GM18505 (cell line): ENCODE measurements around the gene PKP4.
"Not testable (repeated sequence)": the region's sequence is repeated elsewhere in the genome, so short reads cannot be mapped to it uniquely, and the experiment has no call there.

Experiments
- ATAC-seq: cut with Tn5 transposase; IDR thresholded peaks from one replicate; pipeline ENCODE4 v1.9.1; 2021; ENCODE audit not compliant: unreplicated experiment
- POLR2A ChIP-seq: IDR thresholded peaks from 4 replicates; pipeline ENCODE4 v1.6.1; 2011; ENCODE audit warnings: borderline replicate concordance; ENCODE audit not compliant: insufficient read depth, insufficient read length; ENCODE audit errors: extremely low read depth

Gene PKP4

DNA sequence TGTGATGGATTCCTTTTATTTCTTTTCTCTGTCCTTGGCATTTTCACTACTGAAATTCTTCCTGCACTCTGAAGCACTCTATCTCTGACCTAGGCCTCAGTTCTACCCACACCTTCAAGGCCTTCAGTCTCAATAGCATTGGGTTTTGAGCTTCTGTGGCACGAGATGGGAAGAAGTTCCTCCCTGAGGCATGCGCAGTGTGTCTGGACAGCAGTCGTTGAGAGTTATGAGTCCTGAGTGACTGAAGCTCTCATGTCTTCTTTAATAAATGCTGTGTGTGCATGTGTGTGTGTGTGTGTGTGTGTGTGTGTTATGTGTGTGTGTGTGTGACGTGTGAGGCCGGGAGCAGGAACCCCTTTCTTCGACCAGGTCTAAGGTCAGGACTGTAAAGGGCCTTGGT is 242.6 kb downstream of the PKP4 start:
- TF ChIP-seq POLR2A: no peak
- ATAC-seq: no peak

DNA sequence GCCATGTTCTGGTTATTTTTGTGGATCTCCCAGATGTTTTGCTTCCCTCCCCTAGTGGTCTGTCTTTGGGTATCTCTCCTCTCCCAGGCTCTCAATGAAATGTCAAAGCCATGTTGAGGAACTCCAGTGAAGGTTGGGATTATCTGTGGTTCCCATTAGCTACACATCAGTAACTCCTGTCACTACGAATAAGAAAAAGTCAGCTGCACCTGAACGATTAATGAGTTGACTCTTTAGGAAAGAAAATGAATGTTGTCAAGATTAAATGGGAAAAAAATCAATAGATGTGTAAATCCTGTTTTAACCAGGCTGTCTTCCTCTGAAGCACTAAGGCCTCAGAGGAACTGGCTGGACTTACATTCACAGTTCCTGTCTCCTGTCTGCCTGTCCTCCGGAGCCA is 244.3 kb downstream of the PKP4 start:
- TF ChIP-seq POLR2A: no peak
- ATAC-seq: no peak

DNA sequence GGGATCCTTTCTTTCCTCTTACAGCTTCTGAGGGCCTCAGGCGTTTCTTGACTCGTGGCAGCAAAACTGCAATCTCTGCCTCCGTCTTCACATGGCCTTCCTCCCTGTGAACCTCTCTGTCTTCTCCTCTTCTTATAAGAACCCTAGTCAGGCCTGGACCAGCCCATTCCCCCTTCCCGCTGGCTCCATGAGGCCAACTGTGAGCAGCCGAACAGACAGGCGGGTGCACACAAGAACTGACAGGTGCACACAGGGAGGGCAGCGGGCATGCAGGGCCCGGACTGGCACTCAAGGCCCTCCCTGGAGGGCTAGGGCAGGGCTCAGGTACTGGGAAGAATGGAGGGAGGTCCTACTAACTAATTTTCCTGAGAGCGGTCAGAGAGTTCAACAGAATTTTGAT is 246.0 kb downstream of the PKP4 start:
- no peak for TF ChIP-seq POLR2A
- no peak for ATAC-seq

DNA sequence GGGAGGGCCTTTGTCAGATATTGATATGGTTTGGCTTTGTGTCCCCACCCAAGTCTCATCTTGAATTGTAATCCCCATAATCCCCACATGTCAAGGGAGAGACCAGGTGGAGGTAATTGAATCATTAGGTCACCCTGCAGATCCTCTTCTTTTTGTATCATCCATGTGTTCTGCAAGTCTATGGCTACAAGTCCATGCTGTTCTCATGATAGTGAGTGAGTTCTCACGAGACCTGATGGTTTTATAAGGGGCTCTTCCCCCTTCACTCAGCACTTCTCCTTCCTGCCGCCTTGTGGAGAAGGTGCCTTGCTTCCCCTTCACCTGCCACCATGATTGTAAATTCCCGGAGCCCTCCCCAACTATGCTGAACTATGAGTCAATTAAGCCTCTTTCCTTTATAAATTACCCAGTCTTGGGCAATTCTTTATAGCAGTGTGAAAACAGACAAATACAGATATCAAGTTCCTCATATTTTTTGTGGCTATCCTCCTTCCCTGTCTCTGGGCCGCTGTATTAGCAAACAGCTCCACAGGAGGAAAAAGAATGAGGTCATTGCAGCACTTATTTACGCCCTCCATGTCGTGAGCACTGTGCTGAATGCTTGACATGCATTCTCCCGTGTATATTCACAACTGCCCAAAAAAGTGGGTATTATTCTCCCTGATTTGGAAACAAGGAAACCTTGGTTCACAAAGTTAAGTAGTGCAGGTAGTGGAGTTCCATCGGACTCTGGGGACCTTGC is 248.1 kb downstream of the PKP4 start:
- ATAC-seq: not testable (repeated sequence)

DNA sequence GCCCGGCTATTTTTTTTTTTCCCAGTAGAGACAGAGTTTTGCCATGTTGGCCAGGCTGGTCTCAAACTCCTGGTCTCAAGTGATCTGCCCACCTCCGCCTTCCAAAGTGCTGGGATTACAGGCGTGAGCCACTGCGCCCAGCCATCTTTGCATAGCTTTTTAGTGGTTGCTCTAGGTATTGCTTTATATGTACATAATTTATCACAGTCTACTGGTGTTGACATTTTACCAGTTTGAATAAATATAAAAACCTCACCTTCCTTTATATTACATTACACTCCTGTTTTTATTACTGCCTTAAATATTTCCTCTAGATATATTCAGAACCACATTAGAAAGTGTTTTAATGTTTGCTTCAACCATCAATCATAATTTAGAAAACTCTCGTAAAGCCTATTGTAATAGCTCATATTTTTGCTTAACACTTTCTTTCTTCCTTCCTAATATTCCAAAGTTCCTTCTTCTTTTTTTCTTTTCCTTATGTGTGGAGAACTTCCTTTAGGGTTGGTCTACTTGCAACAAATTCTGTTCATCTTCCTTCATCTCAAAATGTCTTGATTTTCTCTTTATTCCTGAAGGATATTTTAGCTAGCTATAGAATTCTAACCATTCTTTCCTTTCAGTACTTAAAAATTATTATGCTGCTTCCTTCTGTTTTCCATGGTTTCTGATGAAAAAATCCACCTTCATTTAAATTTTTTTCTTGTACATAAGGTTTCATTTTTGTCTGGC is 256.2 kb downstream of the PKP4 start:
- TF ChIP-seq POLR2A: no peak
- no peak for ATAC-seq

DNA sequence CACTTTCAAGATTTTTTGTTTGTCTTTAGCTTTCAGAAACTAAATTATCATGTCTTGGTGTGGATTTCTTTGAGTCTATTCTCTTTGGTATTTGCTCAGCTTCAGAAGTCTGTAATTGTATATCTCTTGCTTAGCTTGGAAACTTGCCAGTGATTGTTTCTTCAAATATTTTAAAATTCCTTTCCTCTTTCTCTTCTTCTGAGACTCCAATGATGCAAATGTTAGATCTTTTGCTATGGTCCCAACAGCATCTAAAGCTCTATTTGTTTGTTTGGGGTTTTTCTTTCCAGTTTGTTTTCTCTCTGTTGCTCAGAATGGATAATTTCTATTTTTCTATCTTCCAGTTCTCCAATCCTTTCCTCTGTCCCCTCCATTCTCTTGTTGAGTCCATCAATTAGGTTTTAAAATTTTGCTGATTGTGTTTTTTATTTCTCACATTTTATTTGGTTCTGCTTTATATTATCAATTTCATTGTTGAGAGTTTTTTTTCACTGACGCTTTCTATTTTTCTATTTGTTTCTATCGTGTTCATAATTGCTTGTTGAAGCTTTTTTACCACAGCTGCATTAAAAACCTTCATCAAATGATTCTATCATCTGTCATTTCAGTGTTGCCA is 256.9 kb downstream of the PKP4 start:
- no peak for TF ChIP-seq POLR2A
- ATAC-seq: no peak

DNA sequence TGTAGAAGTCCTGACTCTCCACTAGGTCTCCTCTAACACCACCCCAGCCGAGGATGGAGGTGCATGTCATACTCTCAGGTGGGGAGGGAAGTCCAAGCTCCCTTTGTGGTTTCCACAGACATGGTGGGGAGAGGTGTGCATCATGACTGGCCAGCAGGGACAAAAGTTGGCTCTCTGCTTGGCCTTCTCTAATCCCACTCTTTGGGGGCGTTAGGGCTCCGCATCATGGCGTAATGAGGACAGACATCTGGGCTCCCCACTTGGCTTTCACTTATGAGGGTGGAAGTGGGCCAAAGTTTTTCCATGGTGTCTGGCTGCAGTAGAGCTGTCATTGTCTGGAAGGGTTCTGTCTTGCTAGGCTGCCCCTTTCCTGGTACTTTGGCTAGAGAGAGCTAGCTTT is 257.7 kb downstream of the PKP4 start:
- no peak for ATAC-seq
- TF ChIP-seq POLR2A: no peak

DNA sequence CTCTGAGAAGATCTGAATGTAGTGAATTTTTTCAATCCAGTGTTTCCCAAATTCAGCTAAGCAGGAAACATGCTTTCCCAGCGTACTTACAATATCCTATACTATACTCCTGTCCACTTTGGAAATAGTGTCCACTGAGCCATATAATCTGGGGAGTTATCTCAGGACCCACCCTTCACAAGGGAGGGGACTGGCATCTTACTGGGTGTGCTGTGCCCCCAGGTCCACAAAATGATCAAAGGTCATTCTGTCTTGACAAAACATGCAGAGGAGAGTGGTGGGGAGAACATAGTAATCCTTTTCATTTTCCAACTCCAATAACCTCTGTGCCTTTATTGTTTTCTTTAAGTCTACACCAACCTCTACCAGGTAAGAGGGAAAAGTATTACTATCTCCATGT is 258.6 kb downstream of the PKP4 start:
- no peak for ATAC-seq
- TF ChIP-seq POLR2A: no peak

DNA sequence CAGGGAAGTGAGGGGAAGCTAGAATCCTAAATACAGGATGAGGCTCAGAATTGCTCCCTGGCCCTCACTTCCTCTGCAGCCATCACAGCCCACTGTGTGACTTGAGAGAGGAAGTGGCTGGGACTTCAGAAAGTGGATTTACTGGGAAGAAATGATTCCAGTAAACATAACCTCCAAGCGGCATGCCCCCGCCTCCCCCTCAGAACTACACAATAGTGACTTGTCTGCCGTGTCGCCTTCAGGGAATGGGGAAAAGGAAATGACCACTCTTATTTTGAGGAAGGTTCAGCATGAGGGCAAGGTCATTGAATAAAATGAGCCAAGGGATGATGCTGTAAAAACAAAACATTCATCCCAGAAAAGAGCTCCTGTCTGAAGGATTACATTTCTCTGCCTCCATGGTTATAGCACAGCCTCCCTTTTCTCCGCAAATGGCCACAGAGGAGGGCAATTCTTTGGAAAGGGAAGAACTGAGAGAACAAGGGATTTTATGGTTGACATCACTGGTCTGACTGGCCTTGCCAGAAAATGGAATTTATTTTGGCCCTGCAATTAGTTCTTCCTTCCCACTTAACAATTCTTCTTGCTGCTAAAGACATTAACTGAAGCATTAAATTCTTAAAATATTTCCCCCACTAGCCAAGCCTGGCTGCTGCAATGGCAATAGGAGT is 259.5 kb downstream of the PKP4 start:
- no peak for ATAC-seq
- no peak for TF ChIP-seq POLR2A

DNA sequence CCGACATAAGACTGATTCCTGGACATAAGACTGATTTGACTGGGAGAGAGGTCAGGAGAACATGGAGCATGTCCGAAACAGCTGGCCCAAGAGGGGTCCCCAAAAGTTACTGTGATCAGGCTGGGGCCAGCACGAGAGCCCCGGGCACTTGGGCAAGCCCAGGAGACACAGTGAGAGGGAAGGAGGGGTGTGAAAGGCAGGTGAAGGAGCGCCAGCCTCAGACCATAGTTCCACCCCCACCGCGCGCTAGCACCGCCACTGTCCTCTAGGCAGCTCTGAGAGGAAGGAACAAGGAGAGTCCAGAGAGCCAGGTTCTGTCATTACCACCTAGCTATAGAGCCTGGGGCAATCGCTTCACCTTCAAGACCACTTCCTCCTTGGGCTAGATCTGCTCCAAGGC is 260.2 kb downstream of the PKP4 start:
- ATAC-seq: no peak
- TF ChIP-seq POLR2A: no peak

DNA sequence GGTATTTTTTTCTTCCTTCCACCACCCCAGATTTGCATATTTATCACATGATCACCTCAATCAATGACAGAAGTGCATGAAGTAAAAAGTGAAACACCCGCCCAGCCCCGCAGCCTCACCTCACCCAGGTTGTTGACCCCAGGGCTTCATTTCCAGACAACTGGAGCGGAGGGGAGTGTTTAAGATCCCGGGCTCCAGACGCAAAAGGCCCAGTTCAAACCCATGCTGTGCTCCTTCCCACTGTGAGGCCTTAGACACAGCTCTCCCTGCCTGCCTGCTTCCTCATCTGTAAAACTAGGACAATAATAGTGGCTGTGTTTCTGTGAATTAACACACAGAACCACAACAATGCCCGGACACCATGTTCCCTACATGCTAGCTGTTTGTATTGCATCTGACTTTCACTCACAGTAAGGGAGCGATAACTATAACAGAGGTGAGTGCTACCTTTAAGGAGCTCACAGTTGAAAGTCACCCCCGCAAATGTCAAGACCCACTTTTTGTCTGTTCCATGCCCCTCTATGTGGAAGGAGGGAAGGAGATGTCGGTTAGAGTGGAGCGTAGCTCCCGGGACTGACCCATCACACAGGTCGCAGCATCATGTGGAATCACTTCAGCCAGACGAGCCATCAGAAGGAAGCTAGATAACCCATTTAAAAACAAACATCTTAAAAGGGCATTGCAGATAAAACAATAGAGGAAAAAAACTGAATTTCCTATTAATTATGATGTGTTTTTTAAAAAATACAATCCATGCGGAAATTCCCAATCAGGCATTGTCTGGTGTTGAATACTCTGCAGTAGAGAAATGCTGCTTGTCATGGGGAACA is 260.8 kb downstream of the PKP4 start:
- no peak for ATAC-seq

DNA sequence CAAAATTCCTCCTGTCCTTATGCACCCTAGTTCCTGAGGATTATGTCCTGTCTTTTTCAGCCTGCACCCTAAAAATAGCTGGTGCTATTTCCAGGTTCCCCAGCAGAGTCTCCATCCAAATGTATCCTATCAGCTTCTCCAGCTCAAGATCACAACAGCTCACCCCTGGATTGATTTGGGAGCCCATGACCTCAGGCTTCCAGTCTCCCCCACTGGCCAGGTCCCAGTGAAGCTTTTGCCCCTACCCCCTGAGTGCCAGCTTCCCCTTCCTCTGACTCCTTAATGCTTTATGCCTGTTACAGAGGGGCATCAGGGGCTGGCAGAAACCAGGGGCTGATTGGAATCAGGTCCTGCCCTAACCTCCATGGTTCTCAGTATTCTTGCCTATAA is 261.4 kb downstream of the PKP4 start:
- no peak for TF ChIP-seq POLR2A
- no peak for ATAC-seq

More for the DNA sequence above, 260.8 kb downstream of the PKP4 start:
- no peak for TF ChIP-seq POLR2A

DNA sequence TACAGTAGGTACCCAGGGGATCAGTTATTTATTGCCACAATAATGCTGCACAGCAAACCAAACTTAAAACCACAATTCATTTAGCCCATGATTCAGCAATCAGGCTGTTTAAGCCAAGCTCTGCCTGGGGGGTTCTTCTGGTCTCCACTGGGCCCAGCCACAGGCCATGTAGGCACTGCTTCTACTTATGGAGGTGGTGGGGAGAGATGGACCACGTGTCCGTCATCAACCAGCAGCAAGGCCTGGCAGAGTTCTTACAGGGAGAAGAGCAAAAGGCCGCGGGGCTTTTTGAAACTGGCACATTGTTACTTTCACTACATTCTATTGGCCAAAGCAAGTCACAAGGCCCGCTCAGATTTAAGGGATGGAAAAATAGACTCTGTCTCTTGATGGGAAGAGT is 262.1 kb downstream of the PKP4 start:
- ATAC-seq: no peak

More for the DNA sequence above, 262.1 kb downstream of the PKP4 start:
- TF ChIP-seq POLR2A: no peak
